OCI-LY1 (cell line): ENCODE results near the gene FURIN.

ENCODE experiments used
- CTCF ChIP-seq: fragments of 200-600 bp; sonication (generic), shearing (Covaris generic); IDR thresholded peaks from 2 replicates; pipeline ENCODE4 v1.5.1; 2017; ENCODE audit warnings: mild to moderate bottlenecking, antibody characterized with exemption, low read length, moderate library complexity, mixed read lengths
- EZH2 ChIP-seq: fragments of 200-600 bp; sonication (generic), shearing (Covaris generic); IDR thresholded peaks from 2 replicates; pipeline ENCODE4 v1.8.0; 2017; ENCODE audit warnings: borderline replicate concordance, mixed run types, mild to moderate bottlenecking, antibody characterized with exemption, low read length, moderate library complexity, mixed read lengths

DNA sequence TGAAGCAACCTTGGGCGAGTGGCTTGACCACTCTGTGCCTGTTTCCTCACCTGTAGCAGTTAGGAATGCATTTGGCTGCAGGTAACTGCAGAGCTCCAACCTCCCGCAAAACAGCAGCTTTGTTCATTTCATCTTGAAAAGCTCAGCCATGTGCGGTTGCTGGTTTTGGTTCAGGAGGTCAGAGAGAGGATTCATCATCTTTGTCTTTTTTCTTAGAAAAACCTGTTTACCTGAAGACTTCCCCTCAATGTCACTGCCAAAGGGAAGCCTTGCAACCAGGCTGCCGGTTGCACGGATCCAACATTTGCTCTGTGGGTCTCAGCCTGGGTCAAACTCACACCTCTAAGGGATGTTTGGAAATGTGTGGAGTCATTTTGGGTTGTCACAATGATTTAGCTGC is 16.4 kb upstream of the FURIN start:
- TF ChIP-seq CTCF = no peak
- TF ChIP-seq EZH2 = no peak
